SK-N-SH treated with all-trans-retinoic acid at 6 μM for 48 hours (cell line): Measurements from ENCODE around the gene PIGS.

ENCODE experiments used
- ATAC-seq: fragments of 200-7000 bp; cut with Tn5 transposase; 3 replicates; pipeline ENCODE4 v1.9.1; 2020; ENCODE audit warnings: mild to moderate bottlenecking, moderate library complexity
- ARNTL ChIP-seq: fragments of 450-650 bp; formaldehyde crosslinking; IDR thresholded peaks from 2 replicates; pipeline ENCODE4 v1.5.0; 2020; ENCODE audit warnings: low read depth, mild to moderate bottlenecking, moderate library complexity, borderline replicate concordance
- BACH2 ChIP-seq: fragments of 250-450 bp; sonication (Bioruptor Pico); IDR thresholded peaks from 2 replicates; pipeline ENCODE4 v1.9.0; 2021; ENCODE audit warnings: mild to moderate bottlenecking, borderline replicate concordance
- CREB5 ChIP-seq: fragments of 250-450 bp; sonication (Bioruptor Pico); IDR thresholded peaks from 2 replicates; pipeline ENCODE4 v1.5.1; 2020; ENCODE audit warnings: low read depth, mild to moderate bottlenecking, moderate library complexity
- CSDC2 ChIP-seq: fragments of 250-450 bp; sonication (Bioruptor Pico); IDR thresholded peaks from 2 replicates; pipeline ENCODE4 v1.5.0; 2020; ENCODE audit warnings: mild to moderate bottlenecking, moderate library complexity
- CSRNP3 ChIP-seq: fragments of 250-450 bp; sonication (Bioruptor Pico); IDR thresholded peaks from 2 replicates; pipeline ENCODE4 v1.5.1; 2021; ENCODE audit warnings: mild to moderate bottlenecking, moderate library complexity
- ESRRG ChIP-seq: fragments of 250-450 bp; sonication (Bioruptor Pico); IDR thresholded peaks from 2 replicates; pipeline ENCODE4 v1.6.1; 2021; ENCODE audit warnings: mild to moderate bottlenecking
- GLIS3 ChIP-seq: fragments of 250-450 bp; sonication (Bioruptor Pico); IDR thresholded peaks from 2 replicates; pipeline ENCODE4 v1.5.0; 2020; ENCODE audit warnings: mild to moderate bottlenecking, moderate library complexity
- ISL1 ChIP-seq: fragments of 250-450 bp; sonication (Bioruptor Pico); IDR thresholded peaks from 2 replicates; pipeline ENCODE4 v2.1.2; 2022; ENCODE audit warnings: mild to moderate bottlenecking, moderate library complexity
- OSR1 ChIP-seq: fragments of 250-450 bp; sonication (Bioruptor Pico); IDR thresholded peaks from 2 replicates; pipeline ENCODE4 v1.8.0; 2022; ENCODE audit warnings: moderate library complexity, mild to moderate bottlenecking, inconsistent platforms
- PATZ1 ChIP-seq: fragments of 250-450 bp; sonication (Bioruptor Pico); IDR thresholded peaks from 2 replicates; pipeline ENCODE4 v1.8.0; 2020; ENCODE audit warnings: mild to moderate bottlenecking, moderate library complexity, borderline replicate concordance
- PPARA ChIP-seq: fragments of 250-450 bp; sonication (Bioruptor Pico); IDR thresholded peaks from 2 replicates; pipeline ENCODE4 v1.5.0; 2020; ENCODE audit warnings: mild to moderate bottlenecking, borderline replicate concordance
- RARB ChIP-seq: fragments of 250-450 bp; sonication (Bioruptor Pico); IDR thresholded peaks from 2 replicates; pipeline ENCODE4 v1.8.0; 2021; ENCODE audit warnings: mild to moderate bottlenecking, moderate library complexity
- SNAI2 ChIP-seq: fragments of 250-450 bp; sonication (Bioruptor Pico); IDR thresholded peaks from 2 replicates; pipeline ENCODE4 v1.5.0; 2020; ENCODE audit warnings: mild to moderate bottlenecking, moderate library complexity
- TCF4 ChIP-seq: fragments of 250-450 bp; sonication (Bioruptor Pico); IDR thresholded peaks from 2 replicates; pipeline ENCODE4 v1.8.0; 2021; ENCODE audit warnings: mild to moderate bottlenecking, moderate library complexity, borderline replicate concordance
- TOX ChIP-seq: fragments of 250-450 bp; sonication (Bioruptor Pico); IDR thresholded peaks from 2 replicates; pipeline ENCODE4 v1.8.0; 2021; ENCODE audit warnings: mild to moderate bottlenecking, moderate library complexity, borderline replicate concordance
- TSHZ2 ChIP-seq: fragments of 250-450 bp; sonication (Bioruptor Pico); IDR thresholded peaks from 2 replicates; pipeline ENCODE4 v1.5.0; 2020; ENCODE audit warnings: mild to moderate bottlenecking, moderate library complexity
- ZC3H10 ChIP-seq: fragments of 250-450 bp; sonication (Bioruptor Pico); IDR thresholded peaks from 2 replicates; pipeline ENCODE4 v1.5.1; 2021; ENCODE audit warnings: mild to moderate bottlenecking, moderate library complexity
- ZFP3 ChIP-seq: fragments of 250-450 bp; sonication (Bioruptor Pico); IDR thresholded peaks from 2 replicates; pipeline ENCODE4 v1.5.0; 2020; ENCODE audit warnings: mild to moderate bottlenecking, moderate library complexity
- ZFP30 ChIP-seq: fragments of 450-650 bp; formaldehyde crosslinking; IDR thresholded peaks from 2 replicates; pipeline ENCODE4 v1.5.0; 2022; ENCODE audit warnings: mild to moderate bottlenecking, moderate library complexity
- ZNF565 ChIP-seq: fragments of 450-650 bp; formaldehyde crosslinking; conservative IDR thresholded peaks from 2 replicates; pipeline ENCODE4 v1.5.0; 2020; ENCODE audit warnings: low read depth, mild to moderate bottlenecking, moderate library complexity

The PIGS gene

GRCh38 chr17:28574526-28574925, 3.2 kb upstream of the PIGS start:
- ATAC-seq, result no peak

GRCh38 chr17:28573966-28574480, 2.7 kb upstream of the PIGS start:
- ATAC-seq, result no peak
- TF ChIP-seq ZNF565 (CRISPR knock-in tag), result no peak
- TF ChIP-seq ZFP3 (CRISPR knock-in tag), result no peak
- no peak for TF ChIP-seq RARB (CRISPR knock-in tag)
- no peak for TF ChIP-seq SNAI2
- TF ChIP-seq CSRNP3 (CRISPR knock-in tag), result no peak
- TF ChIP-seq ISL1, result no peak
- TF ChIP-seq CSDC2, result no peak
- no peak for TF ChIP-seq TCF4 (CRISPR knock-in tag)
- TF ChIP-seq ESRRG (CRISPR knock-in tag), result no peak
- TF ChIP-seq GLIS3 (CRISPR knock-in tag), result no peak
- no peak for TF ChIP-seq PPARA
- no peak for TF ChIP-seq ZFP30 (CRISPR knock-in tag)
- TF ChIP-seq TSHZ2 (CRISPR knock-in tag), result no peak

More at GRCh38 chr17:28574526-28574925, 3.2 kb upstream of the PIGS start:
- TF ChIP-seq ZC3H10 (CRISPR knock-in tag) (no peak), PPARA (no peak), CSRNP3 (CRISPR knock-in tag) (no peak), ARNTL (CRISPR knock-in tag) (no peak), OSR1 (no peak), TOX (no peak), ZFP3 (CRISPR knock-in tag) (no peak), CREB5 (no peak), ESRRG (CRISPR knock-in tag) (no peak), BACH2 (CRISPR knock-in tag) (no peak), ZFP30 (CRISPR knock-in tag) (no peak), TSHZ2 (CRISPR knock-in tag) (no peak), PATZ1 (CRISPR knock-in tag) (no peak), ISL1 (no peak)
